ENCODE measurements around the gene LYSET. TPM values are rescaled to one million over a fixed set of nuclear protein-coding genes. Genes with fewer than 3 reads are reported as not detected.

LYSET gene
- total RNA-seq, 2 experiments from 2014 or later = 12.0 to 19.7 TPM

DNA sequence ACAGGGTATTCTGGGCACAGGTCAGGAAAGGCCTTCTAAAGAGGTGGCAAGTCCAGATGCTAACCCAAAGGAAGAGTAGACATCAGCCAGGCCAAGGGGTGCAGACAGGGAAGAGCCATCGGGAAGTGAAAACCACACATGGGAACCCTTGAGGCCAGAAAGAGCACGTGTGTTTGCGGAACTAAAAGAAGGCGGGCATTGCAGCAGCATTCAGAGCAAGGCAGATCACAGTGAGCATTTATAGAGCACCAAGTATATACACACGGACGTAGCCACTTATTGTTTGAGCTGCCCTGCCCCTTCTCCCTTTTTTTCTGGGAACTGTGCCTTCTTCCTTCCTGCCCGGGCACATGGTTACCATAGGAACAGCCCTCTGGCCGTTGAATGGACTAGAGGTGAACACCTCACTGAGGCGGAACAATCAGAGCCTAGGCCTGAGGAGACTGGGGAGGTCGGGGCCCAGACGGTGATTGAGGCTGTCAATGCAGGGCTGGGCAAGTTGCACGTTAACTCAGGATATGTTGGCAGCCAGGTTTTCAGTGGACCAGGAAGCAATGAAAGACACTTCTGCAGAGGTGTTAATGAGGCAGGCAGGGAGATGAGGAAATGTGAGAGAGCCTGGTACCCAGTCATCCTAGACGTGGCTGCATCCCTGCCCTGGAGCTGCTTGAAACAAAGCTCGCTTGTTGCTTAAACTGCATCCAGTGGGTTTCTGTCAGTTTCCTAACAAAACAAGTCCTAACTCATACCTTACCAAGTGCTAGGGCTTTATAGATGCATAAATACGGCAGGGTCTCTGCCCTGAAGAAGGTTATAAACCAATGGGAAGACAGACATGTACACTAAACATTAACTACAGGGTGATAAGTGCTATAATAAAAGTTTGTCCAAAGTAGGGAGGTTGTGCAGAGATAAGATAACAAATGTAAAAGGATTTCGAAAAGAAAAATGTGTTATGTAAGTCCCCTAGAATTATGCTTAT lies 34.6 kb upstream of the LYSET start:
- Histone ChIP-seq H3K4me3 (ENCODE audit: low read depth, low read length, poor library complexity, severe bottlenecking) (no peak overlapping the region), H3K36me3 (ENCODE audit: insufficient read depth, low read length) (no peaks in the 10 kb centered on the region), H2AFZ (ENCODE audit: low read length) (no peak overlapping the region), H4K20me1 (ENCODE audit: insufficient read depth, low read length) (no peaks in the 10 kb centered on the region), H3K9me2 (ENCODE audit: insufficient read depth, low read length) (no peaks in the 10 kb centered on the region), H3K79me2 (ENCODE audit: insufficient read depth, low read depth, low read length) (no peaks in the 10 kb centered on the region), H3K9me3 (ENCODE audit: low read length) (no peaks in the 10 kb centered on the region), H3K27ac (ENCODE audit: low read depth, low read length, poor library complexity, severe bottlenecking) (no peak overlapping the region), H3K4me1 (ENCODE audit: insufficient read depth, low read length, poor library complexity, severe bottlenecking) (no peaks in the 10 kb centered on the region), H3K4me2 (ENCODE audit: low read length) (no peak overlapping the region)
- intact Hi-C loops (cut with micrococcal nuclease; ENCODE audit: unreplicated experiment) = no loop called here
- no peak for DNase-seq (ENCODE audit: low spot score)
- BruUV-seq (replicated peaks) = no TSS peak
- TF ChIP-seq, protein P1, sequence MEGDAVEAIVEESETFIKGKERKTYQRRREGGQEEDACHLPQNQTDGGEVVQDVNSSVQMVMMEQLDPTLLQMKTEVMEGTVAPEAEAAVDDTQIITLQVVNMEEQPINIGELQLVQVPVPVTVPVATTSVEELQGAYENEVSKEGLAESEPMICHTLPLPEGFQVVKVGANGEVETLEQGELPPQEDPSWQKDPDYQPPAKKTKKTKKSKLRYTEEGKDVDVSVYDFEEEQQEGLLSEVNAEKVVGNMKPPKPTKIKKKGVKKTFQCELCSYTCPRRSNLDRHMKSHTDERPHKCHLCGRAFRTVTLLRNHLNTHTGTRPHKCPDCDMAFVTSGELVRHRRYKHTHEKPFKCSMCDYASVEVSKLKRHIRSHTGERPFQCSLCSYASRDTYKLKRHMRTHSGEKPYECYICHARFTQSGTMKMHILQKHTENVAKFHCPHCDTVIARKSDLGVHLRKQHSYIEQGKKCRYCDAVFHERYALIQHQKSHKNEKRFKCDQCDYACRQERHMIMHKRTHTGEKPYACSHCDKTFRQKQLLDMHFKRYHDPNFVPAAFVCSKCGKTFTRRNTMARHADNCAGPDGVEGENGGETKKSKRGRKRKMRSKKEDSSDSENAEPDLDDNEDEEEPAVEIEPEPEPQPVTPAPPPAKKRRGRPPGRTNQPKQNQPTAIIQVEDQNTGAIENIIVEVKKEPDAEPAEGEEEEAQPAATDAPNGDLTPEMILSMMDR (conservative IDR thresholded peaks at IDR 0.05; ENCODE audit: low read length) = no peak
- no peak for TF ChIP-seq EZH2phosphoT487 (IDR thresholded peaks at IDR 0.05; ENCODE audit: borderline replicate concordance, low read depth, low read length)
- ChIA-PET CTCF (ENCODE audit: unreplicated experiment) (no interaction called here), POLR2A (no interaction called here)

DNA sequence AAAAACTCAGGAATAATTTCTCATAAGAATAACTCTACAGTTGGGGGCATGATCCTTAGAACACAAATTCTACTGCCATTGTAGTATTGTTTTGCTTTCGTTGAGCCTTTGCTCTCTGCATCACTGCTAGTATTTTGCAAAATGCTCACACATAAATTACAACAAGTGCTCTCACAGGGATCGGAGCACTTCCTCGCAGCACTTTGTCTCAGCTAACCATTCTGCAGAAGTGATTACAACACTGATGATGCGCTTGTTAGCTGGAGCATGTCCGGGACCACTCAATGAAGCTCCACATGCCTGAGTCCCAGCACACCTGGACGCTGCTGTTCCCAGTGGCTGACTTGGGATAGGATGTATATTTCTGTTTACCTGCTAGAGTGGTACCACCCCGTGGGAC lies 32.0 kb upstream of the LYSET start:
- Histone ChIP-seq H2AFZ (ENCODE audit: low read length) (no peak overlapping the region), H3K9me3 (ENCODE audit: low read length) (no peaks in the 10 kb centered on the region), H3K4me3 (ENCODE audit: low read depth, low read length, poor library complexity, severe bottlenecking) (no peak overlapping the region), H3K9me2 (ENCODE audit: insufficient read depth, low read length) (no peaks in the 10 kb centered on the region), H3K4me1 (ENCODE audit: insufficient read depth, low read length, poor library complexity, severe bottlenecking) (no peaks in the 10 kb centered on the region), H4K20me1 (ENCODE audit: insufficient read depth, low read length) (no peaks in the 10 kb centered on the region), H3K36me3 (ENCODE audit: insufficient read depth, low read length) (no peaks in the 10 kb centered on the region), H3K4me2 (ENCODE audit: low read length) (no peak overlapping the region), H3K79me2 (ENCODE audit: insufficient read depth, low read depth, low read length) (no peaks in the 10 kb centered on the region), H3K27ac (ENCODE audit: low read depth, low read length, poor library complexity, severe bottlenecking) (no peak overlapping the region)
- intact Hi-C loops (cut with micrococcal nuclease; ENCODE audit: unreplicated experiment) = no loop called here
- POLR2A ChIA-PET = interaction anchor here (0.6 kb wide), 1 partner anchor 73 kb away, joined by 8 read pairs; no protein-coding TSS in a partner anchor
- DNase-seq (ENCODE audit: low spot score) = no peak
- BruUV-seq (replicated peaks) = no TSS peak
- TF ChIP-seq, protein P1 (conservative IDR thresholded peaks at IDR 0.05; ENCODE audit: low read length) = no peak
- no peak for TF ChIP-seq EZH2phosphoT487 (IDR thresholded peaks at IDR 0.05; ENCODE audit: borderline replicate concordance, low read depth, low read length)
- CTCF ChIA-PET (ENCODE audit: unreplicated experiment) = no interaction called here

DNA sequence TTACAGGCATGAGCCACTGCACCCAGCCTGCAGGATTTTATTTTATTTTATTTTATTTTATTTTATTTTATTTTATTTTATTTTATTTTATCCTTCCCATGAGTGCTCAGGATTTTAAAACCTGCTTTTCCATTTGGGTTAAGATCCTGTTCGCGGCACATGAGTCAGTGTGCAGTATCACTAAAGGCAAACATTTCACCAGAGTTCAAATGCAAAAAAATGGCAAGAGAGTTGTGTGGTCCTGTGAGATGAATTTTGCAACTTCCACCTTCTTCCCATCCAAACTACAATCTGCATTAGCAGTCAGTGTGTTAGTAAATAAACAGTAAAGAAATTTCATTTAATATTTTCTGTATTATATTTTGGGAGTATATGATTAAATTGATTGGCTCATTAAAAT lies 29.4 kb upstream of the LYSET start:
- H3K4me1 ChIP-seq (ENCODE audit: insufficient read depth, low read length, poor library complexity, severe bottlenecking) = no peaks in the 10 kb centered on the region
- no peak for TF ChIP-seq EZH2phosphoT487 (IDR thresholded peaks at IDR 0.05; ENCODE audit: borderline replicate concordance, low read depth, low read length)
- TF ChIP-seq, protein P1 (conservative IDR thresholded peaks at IDR 0.05; ENCODE audit: low read length) = no peak
- H3K4me2 ChIP-seq (ENCODE audit: low read length) = no peak overlapping the region
- H4K20me1 ChIP-seq (ENCODE audit: insufficient read depth, low read length) = no peaks in the 10 kb centered on the region
- no peaks in the 10 kb centered on the region for H3K79me2 ChIP-seq (ENCODE audit: insufficient read depth, low read depth, low read length)
- no peaks in the 10 kb centered on the region for H3K9me3 ChIP-seq (ENCODE audit: low read length)
- no peak overlapping the region for H2AFZ ChIP-seq (ENCODE audit: low read length)
- BruUV-seq (replicated peaks) = no TSS peak
- H3K4me3 ChIP-seq (ENCODE audit: low read depth, low read length, poor library complexity, severe bottlenecking) = no peak overlapping the region
- H3K27ac ChIP-seq (ENCODE audit: low read depth, low read length, poor library complexity, severe bottlenecking) = no peak overlapping the region
- H3K36me3 ChIP-seq (ENCODE audit: insufficient read depth, low read length) = no peaks in the 10 kb centered on the region
- no peak for DNase-seq (ENCODE audit: low spot score)
- intact Hi-C loops (cut with micrococcal nuclease; ENCODE audit: unreplicated experiment) = no loop called here
- ChIA-PET POLR2A (interaction anchor here (0.5 kb wide), 1 partner anchor 985 kb away, joined by 3 read pairs; no protein-coding TSS in a partner anchor), CTCF (ENCODE audit: unreplicated experiment) (no interaction called here)
- no peaks in the 10 kb centered on the region for H3K9me2 ChIP-seq (ENCODE audit: insufficient read depth, low read length)

Data from OCI-LY7 (cell line).